Forelimb muscle (tissue), 1 donor: ENCODE measurements around the gene SORCS1. TPM values are rescaled to one million over a fixed set of nuclear protein-coding genes. Genes with fewer than 3 reads are reported as not detected.

ENCODE experiments used
- DNase-seq: peaks from one replicate; pipeline ENCODE4 v3.0.0-alpha.2; 2013; ENCODE audit warnings: low read depth
- polyA plus RNA-seq: library from polyadenylated mRNA; unstranded; fragments of 120-200 nt; gene quantifications from one replicate; pipeline ENCODE4 v1.2.1, GENCODE V29; 2013; ENCODE audit not compliant: insufficient read length

Gene SORCS1
- polyA plus RNA-seq, 1 donor: 5.1 TPM

DNA sequence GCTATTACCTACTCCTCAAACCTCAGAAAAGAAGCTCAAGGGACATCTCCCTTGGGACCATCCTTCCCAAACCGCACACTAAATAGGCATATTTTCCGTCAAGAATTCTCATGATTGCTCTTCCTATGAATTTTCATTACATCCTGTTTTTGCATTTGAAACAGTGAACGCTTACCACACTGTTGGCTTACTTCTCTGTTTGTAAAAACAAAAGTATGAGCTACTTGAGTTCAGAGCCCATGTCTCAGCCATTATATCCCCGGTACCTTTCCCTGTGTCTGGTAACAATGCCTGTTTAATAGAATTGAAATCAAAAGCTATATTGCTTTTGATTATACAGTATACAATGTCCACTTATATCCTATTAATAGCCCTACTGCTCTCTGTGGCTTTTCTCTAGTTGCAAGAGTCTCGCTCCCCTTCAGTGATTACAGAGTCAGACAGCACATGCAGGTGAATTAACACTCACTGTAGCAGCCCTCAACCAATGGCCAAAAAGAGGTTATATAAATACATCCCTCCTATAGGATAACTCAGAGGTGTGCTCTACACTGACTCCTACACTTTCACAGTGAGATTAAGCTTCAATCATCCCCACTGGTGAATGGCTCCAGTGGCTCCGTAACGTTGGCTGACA is 264.4 kb downstream of the SORCS1 start:
- no peak for DNase-seq

DNA sequence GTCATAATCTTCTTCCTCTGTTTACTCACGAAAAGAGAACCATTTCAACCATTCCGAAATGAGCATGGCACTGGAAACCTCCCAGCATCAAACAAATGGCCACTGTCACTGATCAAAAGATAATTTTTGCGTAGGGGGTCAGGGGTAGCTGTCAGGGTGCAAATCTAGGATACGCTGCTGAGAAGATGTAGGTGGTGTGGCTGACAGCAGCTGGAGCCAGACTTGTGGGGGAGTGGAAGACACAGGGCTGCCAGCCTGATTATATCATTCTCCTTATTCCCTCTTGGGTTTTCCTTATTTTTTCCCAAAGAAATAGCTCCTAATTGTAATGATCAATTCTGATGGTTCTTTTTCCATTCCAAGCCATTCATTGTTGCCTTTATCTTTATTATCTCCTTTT is 266.1 kb downstream of the SORCS1 start:
- DNase-seq: no peak

DNA sequence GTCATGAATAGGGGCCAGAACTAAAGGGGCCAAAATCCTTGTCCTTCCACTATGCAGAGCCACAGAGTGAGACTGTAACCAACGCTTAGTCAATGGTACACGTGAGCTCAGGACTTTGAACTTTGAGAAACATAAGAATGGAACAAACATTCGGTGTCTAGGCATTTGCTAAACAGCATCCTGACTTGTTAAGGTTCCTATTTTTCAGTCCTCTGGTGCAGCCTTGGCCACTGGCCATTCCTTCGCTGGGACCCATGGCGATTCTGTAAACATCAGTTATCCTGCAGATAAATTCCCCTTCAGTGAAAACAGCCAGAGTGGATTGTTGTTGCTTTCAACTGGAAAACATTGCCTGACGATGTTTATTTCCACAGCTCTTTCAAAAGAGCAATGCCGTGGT is 266.8 kb downstream of the SORCS1 start:
- DNase-seq: no peak

DNA sequence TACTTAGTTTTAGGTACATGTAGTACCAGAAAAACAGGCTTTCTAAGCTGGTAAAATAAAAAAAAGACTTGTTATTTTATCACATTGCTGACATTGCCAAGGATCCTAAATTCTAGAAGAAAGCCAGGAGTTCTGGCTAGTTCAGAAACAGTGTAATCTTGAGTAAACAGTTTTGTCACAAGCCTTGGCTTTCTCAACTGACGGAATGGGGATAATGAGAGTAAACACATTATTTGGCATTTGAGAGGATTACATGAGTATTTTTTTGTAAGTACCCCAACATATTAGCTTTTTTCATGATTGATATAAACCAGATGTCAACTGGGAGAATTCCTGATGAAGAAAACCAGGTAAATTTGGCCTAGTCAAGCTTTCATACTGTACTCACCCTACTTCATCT is 269.8 kb downstream of the SORCS1 start:
- no peak for DNase-seq

DNA sequence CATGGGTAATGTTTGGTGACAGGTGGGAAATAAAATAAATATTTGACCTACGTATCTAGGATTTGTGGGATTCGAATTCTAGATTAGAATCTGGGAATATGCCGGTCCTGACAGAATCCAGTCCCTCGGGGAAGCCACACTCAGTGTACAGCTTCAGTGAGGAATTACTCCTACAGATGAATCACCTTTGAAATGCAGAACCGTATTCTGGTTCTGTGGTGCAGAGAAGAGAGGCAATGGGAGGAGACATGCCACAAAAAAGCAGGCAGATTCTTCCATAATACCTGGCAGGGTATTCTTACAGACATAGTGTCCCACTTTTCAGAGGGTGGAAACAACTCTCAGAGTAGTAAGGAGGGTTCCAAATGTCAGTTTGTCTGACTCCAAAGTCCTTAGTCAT is 286.9 kb downstream of the SORCS1 start:
- DNase-seq: no peak

DNA sequence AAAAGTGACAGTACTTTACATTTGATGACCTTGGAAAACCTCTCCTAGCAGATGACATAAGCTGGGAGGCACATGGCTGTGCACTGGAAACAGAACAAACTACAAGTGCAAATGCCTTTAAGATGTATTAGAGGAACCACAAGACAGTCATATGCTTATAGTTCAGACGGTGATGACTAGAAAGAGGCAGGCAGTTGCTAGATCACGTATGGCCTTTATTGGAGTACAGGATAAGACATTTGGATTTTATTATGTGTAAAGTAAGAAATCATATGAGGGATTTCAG is 290.0 kb downstream of the SORCS1 start:
- no peak for DNase-seq

DNA sequence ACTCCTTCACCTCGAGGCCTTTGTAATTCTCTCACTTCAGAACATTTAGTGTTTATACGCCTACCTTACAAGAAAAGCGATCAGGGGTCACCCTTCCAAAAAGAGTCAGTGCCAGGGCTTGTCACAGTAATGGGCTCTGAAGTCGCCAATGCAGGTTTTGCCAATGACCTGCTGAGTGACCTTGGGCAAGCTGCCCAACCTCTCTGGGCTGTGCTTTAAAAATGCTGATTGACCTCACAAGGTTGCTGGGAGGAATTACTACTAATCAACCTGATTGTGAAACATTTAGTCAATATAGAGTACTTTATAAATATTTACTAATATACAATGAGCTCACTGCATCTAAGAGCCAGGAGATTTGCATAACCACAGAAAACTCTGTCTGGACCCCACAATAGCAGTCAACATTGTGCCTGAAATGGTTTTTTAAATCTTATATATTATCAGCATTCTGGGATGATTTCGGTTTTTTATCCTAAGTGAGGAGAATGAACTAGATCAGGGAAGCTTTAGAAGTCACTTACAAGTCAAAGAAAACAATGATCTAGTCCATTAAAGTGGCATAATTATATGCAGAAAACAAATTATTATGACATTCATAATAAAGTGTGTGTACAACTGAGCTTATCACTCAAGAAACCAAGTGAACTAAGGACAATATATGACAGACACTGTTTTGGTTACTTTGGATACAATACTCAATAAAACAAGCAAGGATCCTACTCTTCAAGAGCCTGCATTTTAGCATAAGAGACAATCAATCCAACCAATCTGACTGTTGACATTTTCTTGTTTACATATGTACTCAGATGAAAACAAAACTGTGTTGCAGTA is 290.5 kb downstream of the SORCS1 start:
- DNase-seq: no peak

DNA sequence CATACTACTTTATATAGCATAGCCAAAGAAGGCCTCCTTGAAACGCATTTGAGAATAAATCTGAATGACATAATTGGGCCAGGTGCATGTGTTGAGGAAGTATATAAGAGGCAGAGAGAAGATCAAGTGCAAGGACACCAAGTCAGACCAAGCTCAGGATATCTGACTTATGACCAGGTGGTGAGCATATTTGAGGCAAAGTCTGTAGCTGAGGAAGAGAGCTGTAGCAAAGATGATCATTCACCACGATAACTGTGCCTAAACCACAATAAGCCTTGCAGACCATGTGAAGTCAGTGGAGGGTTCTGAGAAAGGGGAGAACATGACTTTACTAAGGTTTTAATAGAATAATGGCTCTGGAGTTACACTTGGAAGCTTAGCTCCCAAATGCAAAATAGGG is 292.3 kb downstream of the SORCS1 start:
- DNase-seq: no peak

DNA sequence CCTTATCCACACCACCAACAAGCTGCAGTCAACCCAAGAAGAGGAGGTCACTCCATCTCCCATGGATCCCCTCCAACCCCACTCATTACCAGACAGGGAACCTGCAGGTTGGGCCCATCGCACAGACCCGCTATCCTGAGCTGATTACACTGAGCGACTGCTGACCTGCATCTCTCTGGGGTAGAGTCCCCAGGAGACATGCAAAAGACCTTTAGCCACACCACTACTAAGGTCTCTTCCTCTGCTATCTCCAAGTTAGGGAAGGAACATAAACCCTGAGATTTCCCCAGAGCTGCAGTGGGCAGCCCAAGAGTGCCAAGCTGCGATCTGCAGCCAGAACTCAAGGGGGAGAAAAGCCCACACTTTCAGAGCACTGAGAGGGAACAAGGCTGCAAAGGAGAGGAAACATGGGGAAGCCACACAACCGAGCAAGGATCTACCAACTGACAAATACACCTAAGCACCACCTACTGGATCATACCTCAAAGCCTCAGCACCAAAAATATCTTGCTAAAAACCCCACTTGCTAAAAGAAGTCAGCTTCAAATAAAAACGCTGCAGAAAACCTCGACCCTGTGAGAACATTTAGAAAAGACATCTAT is 298.2 kb downstream of the SORCS1 start:
- DNase-seq: no peak

DNA sequence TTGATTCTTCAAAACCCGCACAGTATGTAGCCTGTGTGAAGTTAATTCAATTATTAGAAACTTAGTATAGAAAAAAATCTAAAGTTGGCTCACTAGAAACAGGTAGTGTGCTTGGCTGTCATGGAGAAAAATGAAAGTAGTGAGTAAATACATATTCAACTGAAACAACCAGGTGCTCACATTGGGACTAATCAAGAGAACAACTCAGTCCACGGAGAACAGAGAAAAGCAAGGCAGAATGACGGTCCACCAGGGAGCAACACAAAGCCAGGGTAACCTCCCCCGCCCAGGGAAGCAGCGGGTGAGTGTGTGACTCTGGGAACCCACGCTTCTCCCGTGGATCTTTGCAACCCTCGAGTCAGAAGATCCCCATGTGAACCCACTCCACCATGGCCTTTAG is 300.5 kb downstream of the SORCS1 start:
- no peak for DNase-seq

DNA sequence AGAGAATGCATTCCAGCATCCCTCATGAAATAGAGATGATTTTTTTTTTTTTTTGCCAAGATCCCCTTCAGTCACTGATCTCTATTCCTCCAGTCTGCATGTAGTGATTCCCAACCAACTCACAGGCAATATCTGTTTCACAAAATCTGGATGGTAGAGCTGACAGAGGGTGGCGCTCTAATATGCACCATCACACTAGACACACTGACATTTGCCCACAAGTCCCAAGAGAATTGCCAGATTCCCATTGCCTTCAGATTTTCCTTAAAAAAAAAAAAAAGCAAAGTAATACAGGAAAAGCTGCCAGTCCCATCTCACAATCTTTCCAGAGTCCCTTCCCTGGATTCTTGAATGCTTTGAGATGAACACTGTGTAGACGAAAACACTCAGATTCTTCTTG is 301.0 kb downstream of the SORCS1 start:
- no peak for DNase-seq

DNA sequence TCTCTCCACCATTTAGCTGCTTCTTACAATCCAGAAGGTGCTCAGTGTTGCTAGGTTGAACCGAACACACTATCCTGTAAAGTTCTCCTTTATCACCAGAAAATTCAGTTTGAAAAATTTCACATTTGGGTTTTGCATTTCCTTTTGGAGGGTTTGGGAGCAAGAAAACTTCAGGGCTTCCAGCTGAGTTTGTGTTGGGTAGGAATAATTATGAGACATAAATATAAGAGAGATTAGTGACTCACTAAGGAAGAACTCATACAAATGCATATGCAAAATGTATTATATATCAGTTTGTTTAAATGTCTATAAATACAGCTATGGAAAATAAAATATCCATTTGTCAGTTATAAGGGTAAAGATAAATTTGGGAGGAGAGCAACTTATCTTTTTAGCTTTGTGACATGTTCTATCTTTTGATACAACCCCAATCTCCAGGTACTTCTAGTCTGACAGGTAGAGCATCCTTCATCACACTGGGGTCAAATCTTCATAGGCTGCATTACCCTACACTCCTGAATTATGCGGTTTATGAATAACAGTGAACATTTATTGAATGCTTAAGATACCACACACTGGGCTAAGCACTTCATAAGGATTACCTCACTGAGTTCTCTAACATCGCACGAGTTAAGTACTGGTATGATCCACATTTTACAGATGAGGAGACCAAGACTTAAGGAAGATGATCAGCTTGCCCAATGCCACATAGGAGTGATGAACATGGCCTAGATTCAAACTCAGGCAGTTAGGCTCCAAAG is 304.4 kb downstream of the SORCS1 start:
- DNase-seq: no peak

DNA sequence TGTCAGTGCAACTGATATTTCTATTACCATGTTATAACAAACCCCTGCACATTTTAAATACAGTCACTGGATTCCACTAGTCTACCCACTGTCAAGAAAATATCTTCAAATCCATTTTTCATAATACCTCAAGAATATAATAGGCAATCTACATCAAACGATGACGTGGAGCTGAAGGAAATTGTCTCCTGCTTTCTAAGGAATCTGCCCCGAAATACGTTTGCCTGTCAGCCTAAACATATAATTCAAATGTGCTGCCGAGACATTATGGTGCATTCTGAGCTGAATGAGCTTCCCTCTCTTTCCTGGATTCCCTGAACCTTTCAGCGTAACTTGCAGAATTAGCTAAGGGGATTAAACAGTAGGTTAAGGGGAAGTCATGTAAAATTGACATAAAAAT is 306.8 kb downstream of the SORCS1 start:
- DNase-seq: no peak

DNA sequence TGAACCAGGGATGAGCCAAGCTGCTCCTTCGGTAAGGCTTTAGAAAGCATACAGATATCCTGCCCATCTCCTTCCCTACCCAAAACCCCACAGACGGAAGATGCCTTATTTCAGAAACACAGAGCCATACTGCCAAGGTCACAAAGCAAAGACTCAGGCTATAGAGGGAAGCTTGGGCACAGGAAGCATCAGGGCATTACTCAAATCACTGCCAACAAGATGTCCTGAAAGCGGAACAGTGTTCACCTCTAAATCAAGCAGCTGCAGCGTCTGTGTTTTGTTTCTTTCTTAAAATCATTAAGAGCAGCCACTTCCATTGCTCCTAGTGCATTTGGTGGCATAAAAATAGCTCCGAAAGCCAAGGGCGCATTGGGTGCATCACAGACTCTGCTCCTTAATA is 307.3 kb downstream of the SORCS1 start:
- no peak for DNase-seq

DNA sequence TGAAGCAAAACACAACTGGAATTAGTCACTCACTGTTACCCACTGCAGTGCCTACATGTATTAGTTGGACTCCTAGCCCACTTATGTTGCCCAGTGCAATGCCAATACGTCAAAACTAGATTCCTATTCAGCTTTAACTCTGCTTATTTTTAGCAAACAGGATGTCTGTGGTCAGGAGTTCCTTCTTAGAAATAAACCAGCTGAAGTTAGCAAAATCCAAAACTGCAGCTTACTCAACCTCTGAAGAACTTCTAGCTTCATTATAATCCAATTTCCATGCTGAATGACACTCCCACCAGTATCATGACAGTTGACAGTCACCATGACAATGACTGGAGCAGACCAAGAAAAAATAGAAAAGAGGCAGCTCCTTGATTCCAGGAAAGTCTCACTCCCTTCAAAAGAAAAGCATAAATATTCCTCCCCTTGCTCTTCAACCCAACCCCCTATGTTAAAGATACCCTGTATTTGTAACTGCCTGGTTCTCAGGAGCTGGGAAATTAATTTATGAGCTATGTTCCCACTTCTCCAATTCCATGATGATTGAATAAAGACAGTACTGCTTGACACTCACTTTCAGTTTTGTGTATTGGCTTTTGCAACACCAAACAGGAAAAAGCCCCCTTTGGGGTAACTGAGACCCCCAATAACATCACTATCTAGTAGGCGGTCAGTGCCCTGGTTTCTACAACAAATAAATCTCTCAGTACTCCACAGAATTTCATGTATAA is 327.4 kb downstream of the SORCS1 start:
- DNase-seq: no peak

DNA sequence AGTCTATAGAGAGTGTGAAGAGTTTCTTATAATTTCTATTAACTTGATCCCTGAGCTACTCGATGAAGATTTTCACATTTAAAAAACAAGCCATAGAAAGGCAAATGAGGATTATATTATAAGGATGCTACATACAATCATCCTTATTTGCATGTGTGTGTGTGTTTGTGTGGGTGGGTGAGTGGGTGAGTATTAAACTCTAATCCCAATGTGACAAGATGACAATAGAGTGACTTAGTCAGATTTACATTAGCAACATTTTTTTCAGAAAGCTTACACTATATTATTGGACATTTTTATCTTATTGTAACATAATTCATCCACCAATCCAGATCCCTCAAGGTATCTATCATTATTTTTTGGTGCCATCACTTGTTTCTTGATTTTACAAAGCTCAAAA is 331.7 kb downstream of the SORCS1 start:
- no peak for DNase-seq

DNA sequence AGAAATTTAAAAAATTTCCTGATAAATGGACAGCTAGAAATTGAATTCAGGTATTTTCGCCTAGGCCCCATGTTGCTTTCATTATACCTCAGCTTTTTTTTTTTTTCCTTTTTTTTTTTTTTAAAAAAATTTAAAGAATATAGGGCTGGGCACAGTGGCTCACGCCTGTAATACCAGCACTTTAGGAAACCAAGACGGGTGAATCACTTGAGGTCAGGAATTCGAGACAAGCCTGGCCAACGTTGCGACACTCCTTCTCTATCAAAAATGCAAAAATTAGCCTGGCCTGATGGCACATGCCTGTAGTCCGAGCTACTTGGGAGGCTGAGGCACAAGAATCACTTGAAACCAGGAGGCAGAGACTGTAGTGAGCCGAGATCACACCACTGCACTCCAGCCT is 334.0 kb downstream of the SORCS1 start:
- DNase-seq: no peak

DNA sequence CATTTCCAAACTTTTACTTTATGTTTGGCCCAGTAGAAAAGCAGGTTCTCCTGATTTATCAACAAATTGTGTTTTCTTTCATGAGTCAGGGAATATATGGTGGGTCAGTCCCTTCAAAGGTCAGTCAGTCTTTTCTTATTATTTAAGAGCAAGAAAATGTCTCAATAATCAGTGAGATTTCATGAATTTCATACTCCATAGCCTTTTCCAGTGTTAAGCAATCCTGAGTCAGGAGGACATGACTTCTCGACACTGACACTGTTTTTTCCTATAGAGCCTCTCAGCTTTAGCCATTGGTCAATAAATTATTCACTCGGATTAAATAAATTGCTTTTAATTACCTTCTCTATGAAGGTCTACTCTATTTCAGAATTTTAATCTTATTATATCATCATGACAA is 334.5 kb downstream of the SORCS1 start:
- no peak for DNase-seq

DNA sequence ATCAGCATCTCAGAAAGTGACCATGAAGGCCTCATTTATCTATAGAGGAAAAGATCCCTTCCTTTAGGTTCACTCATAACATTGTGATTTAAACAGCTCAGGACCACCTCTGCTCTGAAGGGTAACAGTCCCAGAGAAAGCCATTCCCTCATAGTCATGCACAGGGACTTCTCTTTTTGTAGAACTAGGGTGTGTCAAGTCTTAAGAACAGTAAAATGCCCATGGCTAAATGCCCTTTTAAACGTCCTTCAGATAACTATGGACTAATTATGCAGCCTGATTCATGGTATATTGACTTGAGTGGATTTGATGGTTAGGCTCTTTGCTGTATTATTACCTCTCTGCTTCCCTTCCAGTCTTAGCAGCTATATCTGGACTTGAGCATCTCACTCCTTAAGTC is 337.8 kb downstream of the SORCS1 start:
- no peak for DNase-seq

DNA sequence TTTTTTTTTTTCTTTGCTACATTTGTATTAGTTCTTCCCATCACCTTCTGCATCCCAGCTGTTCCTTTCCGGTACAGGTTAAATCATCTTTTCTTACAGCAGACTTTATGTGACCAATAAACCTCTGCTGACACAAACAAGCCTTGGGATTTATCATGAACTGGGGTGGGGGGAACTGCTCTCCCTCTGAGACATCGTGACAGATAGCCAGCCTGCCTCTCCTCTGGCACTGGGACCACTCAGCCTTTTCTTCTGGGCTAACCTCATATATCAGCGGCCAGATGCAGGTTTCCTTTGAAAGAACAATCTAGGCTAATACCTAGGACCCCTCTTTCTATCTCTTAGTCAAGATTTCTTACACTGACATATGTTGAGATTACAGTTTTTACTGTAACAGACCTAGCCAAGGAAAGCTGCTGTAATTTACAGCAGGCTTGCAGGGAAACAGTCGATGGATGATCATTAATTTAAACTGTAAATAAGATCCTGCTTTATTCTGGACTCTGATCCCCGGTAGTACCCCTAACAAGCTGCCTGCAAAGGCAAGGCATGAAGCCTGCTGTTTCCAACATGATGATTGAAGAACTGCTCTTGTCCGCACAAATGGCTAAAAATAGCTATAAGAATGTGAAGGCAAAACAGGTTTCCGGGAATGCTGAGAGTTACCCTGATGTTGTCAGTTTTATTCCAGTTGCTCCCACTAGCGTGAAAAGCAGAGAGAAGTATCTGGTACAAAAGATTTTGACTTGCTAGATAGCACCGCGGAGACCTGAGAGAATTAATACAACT is 338.7 kb downstream of the SORCS1 start:
- DNase-seq: no peak

DNA sequence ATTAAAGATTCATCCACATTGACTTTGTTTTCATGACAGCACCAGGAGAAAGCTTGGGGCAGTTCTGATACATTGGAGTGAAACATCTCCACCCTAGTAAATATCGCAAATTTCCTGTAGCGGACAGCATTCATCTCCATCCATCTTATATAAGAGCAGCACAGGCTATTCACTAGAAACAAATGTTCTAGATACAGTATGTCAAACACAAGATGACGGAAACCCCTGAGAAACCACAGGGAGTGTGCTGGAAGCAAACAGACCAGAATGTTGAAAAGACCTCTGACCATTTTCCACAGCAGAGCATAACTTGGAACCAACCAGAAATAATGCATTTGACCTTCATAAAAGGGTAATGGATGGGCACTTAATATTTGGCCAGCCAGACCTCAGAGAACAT is 343.9 kb downstream of the SORCS1 start:
- no peak for DNase-seq
